HG02870 (cell line): Measurements from ENCODE around the gene FOXO3.
A peak's percentile ranks its signal among the peaks of the same experiment; 100 is the strongest.

Experiments used
- ATAC-seq: cut with Tn5 transposase; IDR thresholded peaks from one replicate; pipeline ENCODE4 v1.9.1; 2021; ENCODE audit warnings: mild to moderate bottlenecking, moderate library complexity; ENCODE audit not compliant: unreplicated experiment

The FOXO3 gene

GRCh38 chr6:108626777-108627176 lies 66.1 kb downstream of the FOXO3 start:
- no peak for ATAC-seq

- no peak for ATAC-seq
These were observed 67.2 kb downstream of the FOXO3 start for GRCh38 chr6:108627692-108628550.

- peak; percentile 41 for ATAC-seq
These were observed 69.5 kb downstream of the FOXO3 start for GRCh38 chr6:108630050-108630714.

GRCh38 chr6:108632441-108632840 lies 71.7 kb downstream of the FOXO3 start:
- no peak for ATAC-seq

- no peak for ATAC-seq
These were observed 72.7 kb downstream of the FOXO3 start for GRCh38 chr6:108633436-108633835.

GRCh38 chr6:108635505-108636226 lies 74.9 kb downstream of the FOXO3 start:
- no peak for ATAC-seq

GRCh38 chr6:108637963-108638362 lies 77.2 kb downstream of the FOXO3 start:
- no peak for ATAC-seq

GRCh38 chr6:108638993-108639392 lies 78.3 kb downstream of the FOXO3 start:
- no peak for ATAC-seq

GRCh38 chr6:108640104-108640503 lies 79.4 kb downstream of the FOXO3 start:
- ATAC-seq: no peak

- no peak for ATAC-seq
These were observed 82.5 kb downstream of the FOXO3 start for GRCh38 chr6:108643184-108643583.

- ATAC-seq: no peak
These were observed 83.5 kb downstream of the FOXO3 start for GRCh38 chr6:108644252-108644651.

- ATAC-seq: no peak
These were observed 87.5 kb downstream of the FOXO3 start for GRCh38 chr6:108648191-108648590.

GRCh38 chr6:108650325-108650724 lies 89.6 kb downstream of the FOXO3 start:
- no peak for ATAC-seq

GRCh38 chr6:108650781-108651180 lies 90.1 kb downstream of the FOXO3 start:
- no peak for ATAC-seq

GRCh38 chr6:108651340-108652227 lies 90.9 kb downstream of the FOXO3 start:
- no peak for ATAC-seq

GRCh38 chr6:108652375-108652774 lies 91.7 kb downstream of the FOXO3 start:
- ATAC-seq: no peak

- no peak for ATAC-seq
These were observed 93.2 kb downstream of the FOXO3 start for GRCh38 chr6:108653949-108654348.

- ATAC-seq: no peak
These were observed 93.9 kb downstream of the FOXO3 start for GRCh38 chr6:108654465-108655106.

- no peak for ATAC-seq
These were observed 95.3 kb downstream of the FOXO3 start for GRCh38 chr6:108655806-108656651.
